ENCODE results near the gene BAIAP2. TPM values are rescaled to one million over a fixed set of nuclear protein-coding genes. Genes with fewer than 3 reads are reported as not detected.
A peak's percentile ranks its signal among the peaks of the same experiment; 100 is the strongest.

BAIAP2 gene
- polyA plus RNA-seq, 2 of the 4 experiments (the other 2 are of a cell fraction): 7.1 to 27.5 TPM

GRCh38 chr17:81119223-81120148, 84.5 kb downstream of the BAIAP2 start:
- Histone ChIP-seq H3K9me3 (no peaks in the 10 kb centered on the region), H3K4me2 (peak overlapping the region; percentile 87), H3K27ac (peak overlapping the region; percentile 55 to 84; a peak in 5 of 6 replicates), H3K4me1 (peaks cover 8% of the 10 kb centered on the region; the same call in 2 of the 3 replicates), H3K4me3 (peak overlapping the region; percentile 56)
- ChIA-PET CTCF (interaction anchor here (1.0 to 9.4 kb wide), 10 partner anchors 11 to 95 kb away, joined by 3 to 131 read pairs (median 9); no protein-coding TSS in a partner anchor), POLR2A (no interaction called here)
- peak; percentile 38 to 77 for ATAC-seq
- peak; percentile 94 to 100 for DNase-seq (ENCODE audit: low read depth in 1 of 2, low spot score in 1 of 2)
- WGBS (ENCODE audit: missing lambda C conversion rate): 19% methylated on average over 48 of the region's 89 CpGs
- FAIRE-seq: peak; percentile 94
- TF ChIP-seq NPAS2 (CRISPR knock-in tag; IDR thresholded peaks at IDR 0.05; ENCODE audit: borderline replicate concordance) (no peak), HOXA7 (CRISPR knock-in tag; IDR thresholded peaks at IDR 0.05) (no peak), CBX8 (IDR thresholded peaks at IDR 0.05) (no peak), HOXB5 (CRISPR knock-in tag; IDR thresholded peaks at IDR 0.05) (peak; percentile 57; the same call in 1 of the 2 replicates), CHD4 (IDR thresholded peaks at IDR 0.05; ENCODE audit: borderline replicate concordance) (no peak; the same call in 1 of the 2 replicates), USF2 (IDR thresholded peaks at IDR 0.05) (peak; percentile 83), ESRRA (IDR thresholded peaks at IDR 0.05; ENCODE audit: borderline replicate concordance, low read length) (0 out of 2 replicates have a peak, but pooled peaks have one; percentile 33), JUN (IDR thresholded peaks at IDR 0.05) (no peak), JUNB (IDR thresholded peaks at IDR 0.05) (no peak), EHMT2 (IDR thresholded peaks at IDR 0.05; ENCODE audit: low read depth) (no peak), ZNF302 (CRISPR knock-in tag; IDR thresholded peaks at IDR 0.05) (no peak), MAFK (IDR thresholded peaks at IDR 0.05; ENCODE audit: partially characterized antibody) (no peak), SREBF2 (IDR thresholded peaks at IDR 0.05) (no peak), CHD2 (IDR thresholded peaks at IDR 0.05; ENCODE audit: low read length, partially characterized antibody) (no peak), ZSCAN20 (CRISPR knock-in tag; IDR thresholded peaks at IDR 0.05) (no peak), ZC3H11A (IDR thresholded peaks at IDR 0.05) (no peak), RAD21 (conservative IDR thresholded peaks at IDR 0.05 in 1 of 2, IDR thresholded peaks at IDR 0.05 in 1 of 2) (no peak), CEBPB (IDR thresholded peaks at IDR 0.05) (no peak), FOSL2 (IDR thresholded peaks at IDR 0.05) (no peak), FOSL2 (CRISPR knock-in tag; IDR thresholded peaks at IDR 0.05) (peak; percentile 85), POLR2AphosphoS2 (conservative IDR thresholded peaks at IDR 0.05; ENCODE audit: low read length) (no peak), MAZ (IDR thresholded peaks at IDR 0.05; ENCODE audit: borderline replicate concordance, low read depth, low read length) (no peak), HMGXB4 (CRISPR knock-in tag; IDR thresholded peaks at IDR 0.05; ENCODE audit: borderline replicate concordance) (no peak), RARB (CRISPR knock-in tag; IDR thresholded peaks at IDR 0.05) (no peak), FOSB (CRISPR knock-in tag; IDR thresholded peaks at IDR 0.05) (no peak), EHF (CRISPR knock-in tag; IDR thresholded peaks at IDR 0.05) (no peak), HES2 (IDR thresholded peaks at IDR 0.05) (no peak), E2F6 (IDR thresholded peaks at IDR 0.05; ENCODE audit: borderline replicate concordance, low read depth) (peak; percentile 58; the same call in 1 of the 2 replicates), BHLHE40 (IDR thresholded peaks at IDR 0.05; ENCODE audit: low read depth, low read length) (peak; percentile 42; the same call in 1 of the 2 replicates), ATOH8 (CRISPR knock-in tag; IDR thresholded peaks at IDR 0.05; ENCODE audit: low read depth) (no peak), NFE2L2 (conservative IDR thresholded peaks at IDR 0.05; ENCODE audit: low read length) (no peak), ZFP36 (IDR thresholded peaks at IDR 0.05; ENCODE audit: borderline replicate concordance, partially characterized antibody) (no peak), RNF2 (IDR thresholded peaks at IDR 0.05; ENCODE audit: borderline replicate concordance, low read depth) (no peak), CTCF (IDR thresholded peaks at IDR 0.05) (peak; percentile 48), SMC3 (IDR thresholded peaks at IDR 0.05) (0 out of 3 replicates have a peak, but pooled peaks have one; percentile 9)

Measured in A549 (cell line).